ENCODE data around the gene TCAIM. TPM values are rescaled to one million over a fixed set of nuclear protein-coding genes. Genes with fewer than 3 reads are reported as not detected.
"Not testable (repeated sequence)": the region's sequence is repeated elsewhere in the genome, so short reads cannot be mapped to it uniquely, and the experiment has no call there.

The TCAIM gene
- total RNA-seq, 4 donors from 2014 or later, result 26.2 to 33.3 (median 27.7) TPM

DNA sequence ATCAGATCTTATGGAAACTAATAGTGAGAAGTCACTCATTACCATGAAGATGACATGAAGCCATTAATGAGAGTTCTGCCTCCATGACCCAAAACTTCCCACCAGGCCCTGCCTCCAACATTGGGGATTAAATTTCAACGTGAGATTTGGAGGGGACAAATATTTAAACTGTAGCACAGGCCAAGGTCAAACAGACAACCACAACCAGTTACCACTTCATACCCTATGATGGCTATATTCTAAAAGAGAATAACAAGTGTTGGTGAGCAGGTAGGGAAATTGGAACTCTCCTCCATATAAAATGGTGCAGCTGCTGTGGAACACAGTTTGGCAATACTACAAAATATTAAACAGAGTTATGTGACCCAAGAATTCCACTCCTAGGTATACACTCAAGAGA is 36.9 kb downstream of the TCAIM start:
- Histone ChIP-seq H3K4me3 (replicated peaks in 1 of 3) (no peak overlapping the region), H3K4me1 (no peaks in the 10 kb centered on the region), H3K36me3 (no peaks in the 10 kb centered on the region), H3K27me3 (no peaks in the 10 kb centered on the region), H3K27ac (no peak overlapping the region), H3K9me3 (no peaks in the 10 kb centered on the region)
- no peak for DNase-seq
- intact Hi-C loops (cut with DNase I), result no loop called here
- WGBS, 2 donors, result 97 to 100% methylated on average over 1 of the region's 1 CpG
- TF ChIP-seq CTCF (IDR thresholded peaks at IDR 0.05) (no peak), POLR2A (IDR thresholded peaks at IDR 0.05) (no peak)

DNA sequence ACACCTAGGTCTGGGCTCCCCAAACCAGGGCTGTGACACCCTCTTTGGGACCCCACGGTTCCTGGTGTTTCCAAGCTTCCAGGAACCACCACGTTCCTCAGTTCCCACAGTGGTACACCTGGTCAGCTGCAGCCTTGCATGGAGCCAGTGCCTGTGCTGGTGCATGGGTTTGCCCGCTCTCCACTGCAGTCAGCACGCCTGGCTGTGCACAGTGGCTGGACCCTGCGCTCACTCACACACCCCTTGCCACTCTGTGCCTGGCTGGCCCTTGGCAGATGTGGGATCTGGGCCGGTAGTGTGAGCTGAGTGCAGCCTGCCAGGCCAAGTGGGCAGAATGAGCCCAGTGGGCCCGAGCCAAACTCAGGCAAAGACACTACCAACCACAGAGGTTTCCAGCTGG is 48.8 kb downstream of the TCAIM start:
- Histone ChIP-seq H3K4me1 (no peaks in the 10 kb centered on the region), H3K4me3 (replicated peaks in 1 of 3) (no peak overlapping the region), H3K27me3 (no peaks in the 10 kb centered on the region), H3K9me3 (no peaks in the 10 kb centered on the region), H3K27ac (no peak overlapping the region), H3K36me3 (no peaks in the 10 kb centered on the region)
- no peak for DNase-seq
- 94 to 96% methylated on average over 7 of the region's 7 CpGs for WGBS, 2 donors
- TF ChIP-seq CTCF (IDR thresholded peaks at IDR 0.05), result no peak
- no peak for TF ChIP-seq POLR2A (IDR thresholded peaks at IDR 0.05)
- intact Hi-C loops (cut with DNase I), result no loop called here

DNA sequence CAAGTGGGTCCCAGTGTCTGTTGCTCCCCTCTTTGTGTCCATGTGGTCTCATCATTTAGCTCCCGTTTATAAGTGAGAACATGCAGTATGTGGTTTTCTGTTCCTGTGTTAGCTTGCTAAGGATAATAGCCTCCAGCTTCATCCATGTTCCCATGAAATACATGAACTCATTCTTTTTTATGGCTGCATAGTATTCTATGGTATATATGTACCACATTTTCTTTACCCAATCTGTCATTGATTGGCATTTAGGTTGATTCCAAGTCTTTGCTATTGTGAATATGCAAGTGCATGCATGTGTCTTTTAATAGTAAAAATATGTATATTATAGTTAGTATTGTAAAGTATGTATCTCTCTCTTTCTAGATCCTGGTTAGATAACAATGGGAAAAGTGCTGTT is 53.9 kb downstream of the TCAIM start:
- TF ChIP-seq CTCF (IDR thresholded peaks at IDR 0.05) (no peak), POLR2A (IDR thresholded peaks at IDR 0.05) (no peak)

GRCh38 chr3:44395714-44396113 is 57.1 kb downstream of the TCAIM start:
- TF ChIP-seq CTCF (IDR thresholded peaks at IDR 0.05) (no peak), POLR2A (IDR thresholded peaks at IDR 0.05) (no peak)
- H3K4me1 ChIP-seq, result no peaks in the 10 kb centered on the region
- no peak for DNase-seq
- H3K9me3 ChIP-seq, result no peaks in the 10 kb centered on the region
- no peaks in the 10 kb centered on the region for H3K27me3 ChIP-seq
- H3K27ac ChIP-seq, result no peak overlapping the region
- H3K4me3 ChIP-seq (replicated peaks in 1 of 3), result no peak overlapping the region
- no peaks in the 10 kb centered on the region for H3K36me3 ChIP-seq
- intact Hi-C loops (cut with DNase I), result no loop called here
- WGBS, 2 donors, result 93 to 98% methylated on average over 9 of the region's 9 CpGs

More for the DNA sequence above, 53.9 kb downstream of the TCAIM start:
- Histone ChIP-seq H3K27ac (no peak overlapping the region), H3K4me1 (no peaks in the 10 kb centered on the region), H3K9me3 (no peaks in the 10 kb centered on the region), H3K27me3 (no peaks in the 10 kb centered on the region), H3K36me3 (no peaks in the 10 kb centered on the region), H3K4me3 (replicated peaks in 1 of 3) (no peak overlapping the region)
- no peak for DNase-seq
- 96 to 100% methylated on average over 1 of the region's 1 CpG for WGBS, 2 donors
- intact Hi-C loops (cut with DNase I), result no loop called here

DNA sequence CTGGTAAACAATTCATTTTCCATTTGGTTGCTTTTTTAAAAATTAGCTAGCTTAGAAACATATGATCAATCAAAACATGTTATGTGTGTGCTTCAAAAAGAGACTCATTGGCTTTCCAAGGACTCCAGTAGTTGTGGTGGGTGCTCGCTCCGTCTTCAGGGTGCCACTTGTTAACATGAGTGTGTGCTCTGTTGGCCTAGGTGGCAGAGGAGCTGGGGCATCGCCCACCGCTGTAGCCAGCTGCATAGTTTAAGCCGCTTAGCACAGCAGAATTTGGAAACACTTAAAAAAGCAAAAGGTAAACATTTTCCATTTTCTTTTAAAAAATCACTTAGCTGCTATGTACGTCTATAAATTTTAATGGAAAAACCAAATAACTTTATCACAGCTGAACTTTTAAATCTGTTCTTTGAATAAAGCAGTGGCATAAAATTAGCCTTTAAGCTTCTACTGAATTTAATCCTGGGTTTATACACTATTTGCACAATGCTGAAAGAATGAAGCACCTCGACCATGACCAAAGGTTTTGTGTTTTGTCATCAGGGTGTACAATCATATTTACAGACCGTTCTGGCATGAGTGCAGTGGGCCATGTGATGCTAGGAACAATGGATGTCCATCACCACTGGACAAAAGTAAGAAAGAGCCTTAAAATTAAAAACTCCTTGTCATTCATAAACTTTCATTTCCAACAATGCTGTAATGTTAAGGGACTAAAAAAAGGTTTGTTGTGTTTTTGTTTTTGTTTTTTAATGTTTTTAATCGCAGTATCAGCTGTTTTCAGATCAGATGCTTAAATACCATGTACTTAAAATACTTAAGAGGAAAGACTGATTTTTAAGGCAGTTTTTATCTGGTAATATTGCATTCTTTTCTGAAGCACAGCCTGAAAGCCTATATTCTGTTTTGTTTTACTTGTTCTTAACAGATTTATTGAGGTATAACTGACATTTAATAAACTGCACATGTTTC is 57.9 kb downstream of the TCAIM start:
- H3K27ac ChIP-seq, result no peak overlapping the region
- TF ChIP-seq CTCF (IDR thresholded peaks at IDR 0.05), result no peak
- TF ChIP-seq POLR2A (IDR thresholded peaks at IDR 0.05), result no peak
- H3K9me3 ChIP-seq, result no peaks in the 10 kb centered on the region
- intact Hi-C loops (cut with DNase I), result no loop called here
- H3K4me1 ChIP-seq, result no peaks in the 10 kb centered on the region
- no peak overlapping the region for H3K4me3 ChIP-seq (replicated peaks in 1 of 3)
- WGBS, 2 donors, result 93 to 95% methylated on average over 9 of the region's 9 CpGs
- peaks cover 1 to 4% of the 10 kb centered on the region in 2 donors for H3K36me3 ChIP-seq
- H3K27me3 ChIP-seq, result no peaks in the 10 kb centered on the region
- DNase-seq, result no peak

DNA sequence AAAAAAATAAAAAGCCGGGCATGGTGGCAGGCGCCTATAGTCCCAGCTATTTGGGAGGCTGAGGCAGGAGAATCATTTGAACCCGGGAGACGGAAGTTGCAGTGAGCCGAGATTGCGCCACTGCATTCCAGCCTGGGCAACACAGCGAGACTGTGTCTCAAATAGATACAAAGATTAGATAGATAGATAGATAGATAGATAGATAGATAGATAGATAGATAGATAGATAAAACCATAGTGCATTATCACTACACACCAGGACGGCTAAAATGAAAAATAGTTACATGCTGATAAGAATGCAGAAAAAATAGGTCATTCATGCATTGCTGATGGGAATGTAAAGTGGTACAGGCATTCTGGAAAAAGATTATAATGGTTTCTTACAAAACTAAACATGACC is 59.7 kb downstream of the TCAIM start:
- intact Hi-C loops (cut with DNase I); H3K27ac ChIP-seq; DNase-seq; H3K4me1 ChIP-seq; H3K9me3 ChIP-seq; H3K27me3 ChIP-seq; H3K4me3 ChIP-seq (replicated peaks in 1 of 3); H3K36me3 ChIP-seq: not testable (repeated sequence)
- 95 to 97% methylated on average over 8 of the region's 8 CpGs for WGBS, 2 donors

All from thyroid gland (tissue), 4 donors.